Testis (tissue), 3 donors: Measurements from ENCODE around the gene PIK3R4. TPM values are rescaled to one million over a fixed set of nuclear protein-coding genes. Genes with fewer than 3 reads are reported as not detected.

Source experiments
- DNase-seq: peaks from one replicate; pipeline ENCODE4 v3.0.0-alpha.2; 2019
- H3K27ac ChIP-seq, 2 donors: fragments of 200-600 bp; sonication (generic); one replicate each; pipeline ENCODE4 v1.5.1; 2019
- H3K27me3 ChIP-seq: fragments of 200-600 bp; sonication (generic); one replicate; pipeline ENCODE4 v1.5.1; 2019
- H3K36me3 ChIP-seq: fragments of 200-600 bp; sonication (generic); one replicate; pipeline ENCODE4 v1.5.1; 2017; ENCODE audit warnings: low read depth; ENCODE audit errors: missing control alignments
- H3K4me1 ChIP-seq: fragments of 200-600 bp; sonication (generic); one replicate; pipeline ENCODE4 v1.5.1; 2019
- H3K4me3 ChIP-seq, 2 donors: fragments of 200-600 bp; sonication (generic); one replicate each; pipeline ENCODE4 v1.5.1; 2017 to 2019
- H3K9me3 ChIP-seq: fragments of 200-600 bp; sonication (generic); one replicate; pipeline ENCODE4 v1.5.1; 2017
- POLR2A ChIP-seq: fragments of 450-650 bp; IDR thresholded peaks from one replicate; pipeline ENCODE4 v1.6.1; 2017; ENCODE audit warnings: antibody characterized with exemption, mild to moderate bottlenecking, moderate library complexity
- WGBS, 2 donors: methylation state at CpG; one replicate each; pipeline ENCODE4 v1.1.5; 2018; 5-methylcytosine and 5-hydroxymethylcytosine counted together
- intact Hi-C: fragments of 100-400 bp; cut with DNase I; formaldehyde crosslinking; loops from one replicate; pipeline ENCODE4 v1.15.1; 2023; ENCODE audit warnings: low total_unique reads
- polyA plus RNA-seq: library from polyadenylated mRNA; stranded (reverse); fragments of 350-450 nt; fragmentation: Illumina TruSeq; extraction: RNeasy Lipid Tissue Mini Kit (QIAGEN cat#74804); gene quantifications from one replicate; pipeline ENCODE4 v1.2.3, GENCODE V29; 2014; ENCODE audit warnings: low read depth, low replicate concordance; ENCODE audit not compliant: insufficient read depth
- total RNA-seq, 2 donors: library from RNA; depleted of rRNA; stranded (reverse); fragments of >200 nt; gene quantifications; one replicate each; pipeline ENCODE4 v1.2.3, GENCODE V29; 2016
- TF ChIP-seq, protein P1 (sequence below), 3 experiments: fragments of 450-650 bp in 2 of 3; fragments of 200-600 bp in 1 of 3; sonication (generic) in 1 of 3; IDR thresholded peaks; one replicate each; pipeline ENCODE4 v1.5.1; 2016 to 2019; ENCODE audit warnings: antibody characterized with exemption in 3 of 3, mild to moderate bottlenecking in 2 of 3, moderate library complexity in 1 of 3

The PIK3R4 gene
- total and polyA plus RNA-seq, 3 donors from 2014 or later = 35.0 to 56.1 (median 52.5) TPM

- Histone ChIP-seq H3K4me3 (no peak overlapping the region), H3K9me3 (no peaks in the 10 kb centered on the region), H3K4me1 (no peaks in the 10 kb centered on the region), H3K27ac (no peak overlapping the region), H3K27me3 (no peaks in the 10 kb centered on the region), H3K36me3 (no peaks in the 10 kb centered on the region)
- intact Hi-C loops = no loop called here
- no peak for DNase-seq
- TF ChIP-seq, protein P1, sequence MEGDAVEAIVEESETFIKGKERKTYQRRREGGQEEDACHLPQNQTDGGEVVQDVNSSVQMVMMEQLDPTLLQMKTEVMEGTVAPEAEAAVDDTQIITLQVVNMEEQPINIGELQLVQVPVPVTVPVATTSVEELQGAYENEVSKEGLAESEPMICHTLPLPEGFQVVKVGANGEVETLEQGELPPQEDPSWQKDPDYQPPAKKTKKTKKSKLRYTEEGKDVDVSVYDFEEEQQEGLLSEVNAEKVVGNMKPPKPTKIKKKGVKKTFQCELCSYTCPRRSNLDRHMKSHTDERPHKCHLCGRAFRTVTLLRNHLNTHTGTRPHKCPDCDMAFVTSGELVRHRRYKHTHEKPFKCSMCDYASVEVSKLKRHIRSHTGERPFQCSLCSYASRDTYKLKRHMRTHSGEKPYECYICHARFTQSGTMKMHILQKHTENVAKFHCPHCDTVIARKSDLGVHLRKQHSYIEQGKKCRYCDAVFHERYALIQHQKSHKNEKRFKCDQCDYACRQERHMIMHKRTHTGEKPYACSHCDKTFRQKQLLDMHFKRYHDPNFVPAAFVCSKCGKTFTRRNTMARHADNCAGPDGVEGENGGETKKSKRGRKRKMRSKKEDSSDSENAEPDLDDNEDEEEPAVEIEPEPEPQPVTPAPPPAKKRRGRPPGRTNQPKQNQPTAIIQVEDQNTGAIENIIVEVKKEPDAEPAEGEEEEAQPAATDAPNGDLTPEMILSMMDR (IDR thresholded peaks at IDR 0.05) = no peak
- no peak for TF ChIP-seq POLR2A
- 73 to 79% methylated on average over 4 of the region's 4 CpGs for WGBS, 2 donors
Observed at GRCh38 chr3:130644628-130645253, 101.9 kb downstream of the PIK3R4 start.

GRCh38 chr3:130640027-130640426, 106.6 kb downstream of the PIK3R4 start:
- no peak for DNase-seq
- H3K27me3 ChIP-seq = no peaks in the 10 kb centered on the region
- TF ChIP-seq POLR2A = no peak
- TF ChIP-seq, protein P1 (IDR thresholded peaks at IDR 0.05) = no peak
- intact Hi-C loops = no loop called here
- H3K4me1 ChIP-seq = no peaks in the 10 kb centered on the region
- H3K4me3 ChIP-seq = no peak overlapping the region
- H3K27ac ChIP-seq = no peak overlapping the region
- no peaks in the 10 kb centered on the region for H3K36me3 ChIP-seq
- 84 to 90% methylated on average over 2 of the region's 2 CpGs for WGBS, 2 donors
- no peaks in the 10 kb centered on the region for H3K9me3 ChIP-seq

DNA sequence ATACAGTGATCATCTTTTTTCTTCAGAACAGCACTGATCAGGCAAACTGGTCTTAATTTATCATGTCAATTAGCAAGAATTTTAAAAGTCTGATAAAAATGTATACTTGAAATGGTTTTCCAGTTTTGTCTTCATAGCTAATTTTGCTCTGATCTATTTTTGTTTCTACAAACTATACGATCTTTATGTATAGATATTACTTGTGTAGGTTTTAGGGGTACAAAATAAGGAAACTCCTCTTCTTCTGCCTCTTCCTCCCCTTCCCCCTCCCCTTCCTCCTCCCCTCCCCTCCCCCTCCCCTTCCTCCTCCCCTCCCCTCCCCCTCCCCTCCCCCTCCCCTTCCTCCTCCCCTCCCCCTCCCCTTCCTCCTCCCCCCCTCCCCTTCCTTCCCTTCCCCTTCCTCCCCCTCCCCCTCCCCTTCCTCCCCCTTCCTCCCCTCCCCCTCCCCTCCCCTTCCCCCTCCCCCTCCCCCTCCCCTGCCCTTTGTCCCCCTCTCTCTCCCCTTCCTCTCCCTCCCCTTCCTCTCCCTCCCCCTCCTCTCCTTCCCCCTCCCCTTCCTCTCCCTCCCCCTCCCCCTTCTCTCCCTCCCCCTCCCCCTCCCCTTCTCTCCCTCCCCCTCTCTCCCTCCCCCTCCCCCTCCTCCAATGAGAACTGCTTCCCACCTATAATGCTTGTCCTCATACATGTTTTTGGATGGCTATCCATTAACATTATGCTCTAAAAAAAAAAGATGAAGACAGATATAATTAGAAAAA, 110.0 kb downstream of the PIK3R4 start:
- 81 to 86% methylated on average over 1 of the region's 1 CpG for WGBS, 2 donors
- no peak overlapping the region for H3K27ac ChIP-seq
- intact Hi-C loops = no loop called here

GRCh38 chr3:130635978-130636377, 110.7 kb downstream of the PIK3R4 start:
- no peaks in the 10 kb centered on the region for H3K36me3 ChIP-seq

More for the DNA sequence above, 110.0 kb downstream of the PIK3R4 start:
- H3K9me3 ChIP-seq = no peaks in the 10 kb centered on the region
- TF ChIP-seq, protein P1 (IDR thresholded peaks at IDR 0.05) = no peak
- no peak for TF ChIP-seq POLR2A
- H3K36me3 ChIP-seq = no peaks in the 10 kb centered on the region
- no peak for DNase-seq
- no peaks in the 10 kb centered on the region for H3K4me1 ChIP-seq
- H3K4me3 ChIP-seq = no peak overlapping the region
- H3K27me3 ChIP-seq = no peaks in the 10 kb centered on the region

More at GRCh38 chr3:130635978-130636377, 110.7 kb downstream of the PIK3R4 start:
- Histone ChIP-seq H3K27ac (no peak overlapping the region), H3K9me3 (no peaks in the 10 kb centered on the region), H3K27me3 (no peaks in the 10 kb centered on the region), H3K4me1 (no peaks in the 10 kb centered on the region), H3K4me3 (no peak overlapping the region)
- intact Hi-C loops = no loop called here
- TF ChIP-seq, protein P1 (IDR thresholded peaks at IDR 0.05) = no peak
- TF ChIP-seq POLR2A = no peak
- DNase-seq = no peak
